ENCODE measurements around the gene CPT2.
"Not testable (repeated sequence)": the region's sequence is repeated elsewhere in the genome, so short reads cannot be mapped to it uniquely, and the experiment has no call there.

The CPT2 gene

GRCh38 chr1:53198241-53198651 is 1.6 kb downstream of the CPT2 start:
- Histone ChIP-seq H3K18ac (ENCODE audit: low read length) (no peak overlapping the region), H2AK5ac (ENCODE audit: low read depth, low read length) (no peak overlapping the region), H2BK12ac (ENCODE audit: low read length) (no peak overlapping the region), H3K14ac (ENCODE audit: low read length) (no peak overlapping the region), H3K27ac (replicated peaks; ENCODE audit: low read length) (no peak overlapping the region), H3K4me2 (ENCODE audit: insufficient read depth, low read length, poor library complexity, severe bottlenecking) (no peak overlapping the region), H3K23ac (ENCODE audit: low read depth, low read length, poor library complexity) (no peak overlapping the region), H3K4me1 (ENCODE audit: control insufficient read depth in 2 of 2, insufficient read depth in 1 of 2, low read depth in 1 of 2, low read length in 2 of 2) (peaks cover 5 to 12% of the 10 kb centered on the region in 2 donors), H3K9ac (ENCODE audit: low read depth, low read length, poor library complexity) (no peak overlapping the region), H3K9me3 (replicated peaks in 1 of 2; ENCODE audit: control insufficient read depth in 2 of 2, insufficient read depth in 1 of 2, low read depth in 1 of 2, low read length in 2 of 2) (no peaks in the 10 kb centered on the region), H3K27me3 (ENCODE audit: control insufficient read depth in 3 of 3, insufficient read depth in 3 of 3, low read depth in 1 of 3, low read length in 3 of 3) (peaks cover 0 to 4% (median 0%) of the 10 kb centered on the region in 3 experiments), H3K4me3 (ENCODE audit: low read length in 2 of 2) (peak overlapping the region in 1 of 2 donors; percentile 88), H2BK15ac (ENCODE audit: low read length) (no peak overlapping the region), H3K4ac (ENCODE audit: low read length) (no peak overlapping the region), H4K91ac (ENCODE audit: low read depth, low read length, poor library complexity) (no peak overlapping the region), H3K36me3 (replicated peaks in 1 of 2; ENCODE audit: control insufficient read depth in 2 of 2, insufficient read depth in 2 of 2, low read length in 2 of 2) (peaks cover 9 to 28% of the 10 kb centered on the region in 2 donors), H2BK120ac (ENCODE audit: low read depth, low read length) (no peak overlapping the region), H2BK5ac (ENCODE audit: low read length) (no peak overlapping the region), H2AFZ (ENCODE audit: low read length) (no peak overlapping the region), H4K8ac (ENCODE audit: low read depth, low read length) (no peak overlapping the region), H3K79me1 (ENCODE audit: low read depth, low read length) (peaks cover 6% of the 10 kb centered on the region)
- WGBS, 2 donors (ENCODE audit: extremely low coverage in 2 of 2, insufficient read length in 2 of 2, insufficient replicate concordance in 1 of 2): no CpG with 5 or more reads among the region's 4 CpGs
- DNase-seq (ENCODE audit: low spot score): no peak

DNA sequence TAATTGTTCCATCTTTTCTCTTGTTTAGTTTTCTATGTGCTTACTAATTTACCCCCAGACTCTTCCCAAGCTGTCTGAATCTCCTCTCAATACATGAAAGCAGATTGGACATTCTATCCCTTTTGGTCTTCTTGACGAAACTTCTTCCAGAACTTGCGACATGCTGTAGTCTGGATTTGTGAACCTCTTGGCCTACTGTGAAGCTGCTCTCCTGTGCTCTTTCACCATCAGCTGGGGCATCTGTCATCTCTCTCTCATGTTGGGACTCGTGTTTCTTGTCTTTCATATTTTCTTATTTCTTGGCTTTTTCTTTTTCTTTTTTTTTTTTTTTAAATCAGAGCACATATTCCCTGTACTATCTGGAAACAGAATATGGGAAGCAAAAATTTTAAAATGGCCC is 6.8 kb downstream of the CPT2 start:
- H2BK15ac ChIP-seq (ENCODE audit: low read length): no peak overlapping the region
- H4K91ac ChIP-seq (ENCODE audit: low read depth, low read length, poor library complexity): no peak overlapping the region
- no peak overlapping the region for H2AFZ ChIP-seq (ENCODE audit: low read length)
- H4K8ac ChIP-seq (ENCODE audit: low read depth, low read length): no peak overlapping the region
- H3K9me3 ChIP-seq (replicated peaks in 1 of 2; ENCODE audit: control insufficient read depth in 2 of 2, insufficient read depth in 1 of 2, low read depth in 1 of 2, low read length in 2 of 2): peaks cover 11 to 34% of the 10 kb centered on the region in 2 donors
- DNase-seq (ENCODE audit: low spot score): no peak
- peaks cover 18 to 74% of the 10 kb centered on the region in 2 donors for H3K36me3 ChIP-seq (replicated peaks in 1 of 2; ENCODE audit: control insufficient read depth in 2 of 2, insufficient read depth in 2 of 2, low read length in 2 of 2)
- H2AK5ac ChIP-seq (ENCODE audit: low read depth, low read length): no peak overlapping the region
- H3K27me3 ChIP-seq (ENCODE audit: control insufficient read depth in 3 of 3, insufficient read depth in 3 of 3, low read depth in 1 of 3, low read length in 3 of 3): no peaks in the 10 kb centered on the region
- no peak overlapping the region for H3K4ac ChIP-seq (ENCODE audit: low read length)
- no peaks in the 10 kb centered on the region for H3K79me1 ChIP-seq (ENCODE audit: low read depth, low read length)
- H3K27ac ChIP-seq (replicated peaks; ENCODE audit: low read length): no peak overlapping the region
- no peak overlapping the region for H2BK120ac ChIP-seq (ENCODE audit: low read depth, low read length)
- no peak overlapping the region for H3K4me3 ChIP-seq (ENCODE audit: low read length in 2 of 2)
- no peak overlapping the region for H3K14ac ChIP-seq (ENCODE audit: low read length)
- WGBS, 2 donors (ENCODE audit: extremely low coverage in 2 of 2, insufficient read length in 2 of 2, insufficient replicate concordance in 1 of 2): no CpG with 5 or more reads among the region's 3 CpGs
- no peak overlapping the region for H2BK12ac ChIP-seq (ENCODE audit: low read length)
- H2BK5ac ChIP-seq (ENCODE audit: low read length): no peak overlapping the region
- no peak overlapping the region for H3K4me2 ChIP-seq (ENCODE audit: insufficient read depth, low read length, poor library complexity, severe bottlenecking)
- no peaks in the 10 kb centered on the region for H3K4me1 ChIP-seq (ENCODE audit: control insufficient read depth in 2 of 2, insufficient read depth in 1 of 2, low read depth in 1 of 2, low read length in 2 of 2)
- H3K9ac ChIP-seq (ENCODE audit: low read depth, low read length, poor library complexity): no peak overlapping the region
- H3K18ac ChIP-seq (ENCODE audit: low read length): no peak overlapping the region
- H3K23ac ChIP-seq (ENCODE audit: low read depth, low read length, poor library complexity): no peak overlapping the region

DNA sequence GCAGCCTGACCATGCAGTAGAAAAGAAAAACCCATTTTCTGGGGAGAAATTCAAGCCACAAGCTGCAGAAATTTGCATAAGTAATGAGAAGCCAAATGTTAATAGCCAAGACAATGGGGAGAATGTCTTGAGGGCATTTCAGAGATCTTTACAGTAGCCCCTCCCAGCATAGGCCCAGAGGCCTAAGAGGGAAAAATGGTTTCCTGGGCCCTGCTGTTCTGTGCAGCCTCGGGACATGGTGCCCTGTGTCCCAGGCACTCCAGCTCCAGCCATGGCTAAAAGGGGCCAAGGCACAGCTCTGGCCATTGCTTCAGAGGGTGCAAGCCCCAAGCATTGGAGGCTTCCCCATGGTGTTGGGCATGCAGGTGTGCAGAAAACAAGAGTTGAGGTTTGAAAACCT is 8.9 kb downstream of the CPT2 start:
- H3K4me3 ChIP-seq (ENCODE audit: low read length in 2 of 2); H3K27me3 ChIP-seq (ENCODE audit: control insufficient read depth in 3 of 3, insufficient read depth in 3 of 3, low read depth in 1 of 3, low read length in 3 of 3); H3K14ac ChIP-seq (ENCODE audit: low read length); H2AK5ac ChIP-seq (ENCODE audit: low read depth, low read length); H2BK5ac ChIP-seq (ENCODE audit: low read length); H2AFZ ChIP-seq (ENCODE audit: low read length); H3K4me1 ChIP-seq (ENCODE audit: control insufficient read depth in 2 of 2, insufficient read depth in 1 of 2, low read depth in 1 of 2, low read length in 2 of 2); H4K8ac ChIP-seq (ENCODE audit: low read depth, low read length); H3K18ac ChIP-seq (ENCODE audit: low read length); H2BK12ac ChIP-seq (ENCODE audit: low read length); H3K23ac ChIP-seq (ENCODE audit: low read depth, low read length, poor library complexity); H4K91ac ChIP-seq (ENCODE audit: low read depth, low read length, poor library complexity); H3K79me1 ChIP-seq (ENCODE audit: low read depth, low read length); DNase-seq (ENCODE audit: low spot score); H3K4ac ChIP-seq (ENCODE audit: low read length); H3K27ac ChIP-seq (replicated peaks; ENCODE audit: low read length); H2BK15ac ChIP-seq (ENCODE audit: low read length); H3K4me2 ChIP-seq (ENCODE audit: insufficient read depth, low read length, poor library complexity, severe bottlenecking); H3K9ac ChIP-seq (ENCODE audit: low read depth, low read length, poor library complexity); H2BK120ac ChIP-seq (ENCODE audit: low read depth, low read length): not testable (repeated sequence)
- WGBS, 2 donors (ENCODE audit: extremely low coverage in 2 of 2, insufficient read length in 2 of 2, insufficient replicate concordance in 1 of 2): no CpG with 5 or more reads among the region's 1 CpG
- Histone ChIP-seq H3K36me3 (replicated peaks in 1 of 2; ENCODE audit: control insufficient read depth in 2 of 2, insufficient read depth in 2 of 2, low read length in 2 of 2) (peaks cover 23 to 92% of the 10 kb centered on the region in 2 donors), H3K9me3 (replicated peaks in 1 of 2; ENCODE audit: control insufficient read depth in 2 of 2, insufficient read depth in 1 of 2, low read depth in 1 of 2, low read length in 2 of 2) (peaks cover 11 to 34% of the 10 kb centered on the region in 2 donors)

DNA sequence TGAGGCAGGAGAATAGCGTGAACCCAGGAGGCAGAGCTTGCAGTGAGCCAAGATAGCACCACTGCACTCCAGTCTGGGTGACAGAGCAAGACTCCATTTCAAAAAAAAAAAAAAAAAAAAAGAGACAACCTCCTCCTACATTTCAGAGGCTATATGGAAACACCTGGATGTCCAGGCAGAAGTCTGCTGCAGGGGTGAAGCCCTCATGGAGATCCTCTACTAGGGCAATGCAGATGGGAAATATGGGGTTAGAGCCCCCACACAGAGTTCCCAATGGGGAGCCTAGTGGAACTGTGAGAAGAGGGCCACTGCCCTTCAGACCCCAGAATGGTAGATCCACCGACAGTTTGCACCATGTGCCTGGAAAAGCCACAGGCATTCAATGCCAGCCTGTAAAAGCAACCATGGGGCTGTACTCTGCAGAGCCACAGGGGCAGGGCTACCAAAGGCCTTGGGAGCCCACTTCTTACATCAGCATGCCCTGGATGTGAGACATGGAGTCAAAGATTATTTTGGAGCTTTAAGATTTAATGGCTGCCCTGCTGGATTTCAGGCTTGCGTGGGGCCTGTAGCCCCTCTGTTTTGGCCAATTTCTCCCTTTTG is 9.6 kb downstream of the CPT2 start:
- not testable (repeated sequence) for H3K4ac ChIP-seq (ENCODE audit: low read length); H3K4me1 ChIP-seq (ENCODE audit: control insufficient read depth in 2 of 2, insufficient read depth in 1 of 2, low read depth in 1 of 2, low read length in 2 of 2); H3K23ac ChIP-seq (ENCODE audit: low read depth, low read length, poor library complexity); H2BK120ac ChIP-seq (ENCODE audit: low read depth, low read length); H4K91ac ChIP-seq (ENCODE audit: low read depth, low read length, poor library complexity); H4K8ac ChIP-seq (ENCODE audit: low read depth, low read length); H3K9ac ChIP-seq (ENCODE audit: low read depth, low read length, poor library complexity); H3K18ac ChIP-seq (ENCODE audit: low read length); H2AFZ ChIP-seq (ENCODE audit: low read length); H2BK12ac ChIP-seq (ENCODE audit: low read length); H2AK5ac ChIP-seq (ENCODE audit: low read depth, low read length); H3K79me1 ChIP-seq (ENCODE audit: low read depth, low read length); H3K4me2 ChIP-seq (ENCODE audit: insufficient read depth, low read length, poor library complexity, severe bottlenecking); H3K27ac ChIP-seq (replicated peaks; ENCODE audit: low read length); H3K27me3 ChIP-seq (ENCODE audit: control insufficient read depth in 3 of 3, insufficient read depth in 3 of 3, low read depth in 1 of 3, low read length in 3 of 3); H3K14ac ChIP-seq (ENCODE audit: low read length); H2BK15ac ChIP-seq (ENCODE audit: low read length); H2BK5ac ChIP-seq (ENCODE audit: low read length); H3K4me3 ChIP-seq (ENCODE audit: low read length in 2 of 2); DNase-seq (ENCODE audit: low spot score)
- peaks cover 28 to 92% of the 10 kb centered on the region in 2 donors for H3K36me3 ChIP-seq (replicated peaks in 1 of 2; ENCODE audit: control insufficient read depth in 2 of 2, insufficient read depth in 2 of 2, low read length in 2 of 2)
- H3K9me3 ChIP-seq (replicated peaks in 1 of 2; ENCODE audit: control insufficient read depth in 2 of 2, insufficient read depth in 1 of 2, low read depth in 1 of 2, low read length in 2 of 2): peaks cover 11 to 34% of the 10 kb centered on the region in 2 donors
- no CpG with 5 or more reads among the region's 3 CpGs for WGBS, 2 donors (ENCODE audit: extremely low coverage in 2 of 2, insufficient read length in 2 of 2, insufficient replicate concordance in 1 of 2)
